NOMO-1 (cell line): ENCODE data around the gene RPS28.
"Not testable (repeated sequence)": the region's sequence is repeated elsewhere in the genome, so short reads cannot be mapped to it uniquely, and the experiment has no call there.

Experiments
- DNase-seq, 2 experiments: peaks; one replicate each; lab custom pipeline; 2025; ENCODE audit not compliant: unreplicated experiment in 2 of 2; lab: John Stamatoyannopoulos, UW

RPS28 gene

DNA sequence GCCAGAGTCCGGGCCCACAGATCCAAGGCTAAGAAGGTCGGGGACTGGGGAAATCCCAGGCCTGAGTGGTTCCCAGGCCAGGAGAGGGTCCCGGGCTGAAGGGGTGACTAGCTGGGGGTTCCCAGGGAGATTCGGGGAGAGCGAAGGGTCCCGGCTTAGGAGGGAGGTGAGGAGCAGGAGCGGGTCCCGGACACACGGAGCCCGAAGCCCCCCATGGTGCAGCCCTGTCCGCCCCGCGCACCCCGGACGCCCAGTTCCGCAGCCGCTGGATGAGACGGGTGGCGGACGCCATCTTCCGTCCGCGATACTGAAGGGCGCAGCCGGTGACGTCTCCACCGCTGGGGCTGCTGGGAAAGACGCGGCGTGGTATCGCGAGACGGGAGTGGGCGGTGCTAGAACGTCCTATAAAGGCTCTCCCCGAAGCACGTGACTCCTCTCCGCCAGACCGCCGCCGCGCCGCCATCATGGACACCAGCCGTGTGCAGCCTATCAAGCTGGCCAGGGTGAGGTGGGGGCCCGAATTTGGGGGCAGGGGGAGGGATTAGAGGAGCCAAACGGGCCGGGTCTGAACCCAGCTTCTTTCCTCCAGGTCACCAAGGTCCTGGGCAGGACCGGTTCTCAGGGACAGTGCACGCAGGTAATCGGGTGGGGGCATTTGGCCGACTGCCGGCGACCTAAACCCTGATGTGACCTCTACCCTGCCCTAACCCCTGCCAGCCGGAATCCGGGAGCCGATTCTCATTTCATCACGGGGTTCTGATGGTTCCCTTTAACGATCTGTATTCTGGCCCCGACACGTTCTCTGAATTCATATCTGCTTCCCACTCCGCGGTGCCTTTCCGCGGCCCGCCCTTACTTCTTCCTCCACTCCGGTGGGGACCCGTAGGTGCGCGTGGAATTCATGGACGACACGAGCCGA, at the start of gene RPS28, which contains the start of gene NDUFA7:
TSS of gene RPS28 (plus strand) at position 430 of the 919 bp plus-strand sequence. CDS start at position 465, 35 bp downstream.
TSS of gene NDUFA7 (minus strand) at position 309 of the 919 bp plus-strand sequence. CDS start at position 292, 17 bp downstream.
- DNase-seq, result peak; percentile 87

DNA sequence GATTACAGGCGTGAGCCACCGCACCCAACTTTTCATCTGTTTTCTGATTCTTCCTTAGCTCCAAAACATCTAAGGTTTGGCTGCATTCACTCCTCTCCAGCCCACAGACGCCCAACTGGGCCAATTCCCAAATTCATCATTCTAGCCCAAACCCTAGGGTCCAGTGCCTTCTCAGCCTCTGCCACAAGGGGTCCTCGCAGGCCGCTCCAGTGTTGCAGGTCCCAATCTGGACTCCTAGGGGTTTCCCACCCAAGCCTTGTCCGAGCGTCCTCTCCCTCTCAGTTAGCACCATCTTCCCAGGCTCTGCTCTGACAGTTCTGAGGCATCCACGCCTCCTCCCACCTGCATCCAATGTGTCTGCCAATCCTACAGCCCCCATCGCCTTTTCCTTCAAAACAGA, 44.8 kb upstream of the RPS28 start:
- DNase-seq, result not testable (repeated sequence)

DNA sequence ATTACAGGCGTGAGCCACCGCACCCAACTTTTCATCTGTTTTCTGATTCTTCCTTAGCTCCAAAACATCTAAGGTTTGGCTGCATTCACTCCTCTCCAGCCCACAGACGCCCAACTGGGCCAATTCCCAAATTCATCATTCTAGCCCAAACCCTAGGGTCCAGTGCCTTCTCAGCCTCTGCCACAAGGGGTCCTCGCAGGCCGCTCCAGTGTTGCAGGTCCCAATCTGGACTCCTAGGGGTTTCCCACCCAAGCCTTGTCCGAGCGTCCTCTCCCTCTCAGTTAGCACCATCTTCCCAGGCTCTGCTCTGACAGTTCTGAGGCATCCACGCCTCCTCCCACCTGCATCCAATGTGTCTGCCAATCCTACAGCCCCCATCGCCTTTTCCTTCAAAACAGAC, 30.0 kb upstream of the RPS28 start:
- not testable (repeated sequence) for DNase-seq

DNA sequence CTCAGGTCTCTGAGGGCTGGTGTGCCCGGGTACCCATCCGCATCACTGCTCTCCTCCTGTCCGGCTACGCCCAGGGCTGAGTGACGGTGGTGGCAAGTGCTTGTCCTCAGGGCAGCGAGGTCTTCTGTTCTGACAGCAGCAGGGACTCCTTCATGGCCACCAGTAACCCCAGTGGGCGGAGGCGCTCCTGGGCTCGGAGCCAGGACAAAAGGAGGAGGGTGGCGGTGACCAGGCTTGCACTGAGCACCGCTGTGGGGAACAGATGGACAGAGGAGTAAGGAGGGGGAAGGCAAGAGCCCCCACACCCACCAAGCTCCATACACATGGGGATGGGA, 19.0 kb upstream of the RPS28 start:
- DNase-seq, result no peak

DNA sequence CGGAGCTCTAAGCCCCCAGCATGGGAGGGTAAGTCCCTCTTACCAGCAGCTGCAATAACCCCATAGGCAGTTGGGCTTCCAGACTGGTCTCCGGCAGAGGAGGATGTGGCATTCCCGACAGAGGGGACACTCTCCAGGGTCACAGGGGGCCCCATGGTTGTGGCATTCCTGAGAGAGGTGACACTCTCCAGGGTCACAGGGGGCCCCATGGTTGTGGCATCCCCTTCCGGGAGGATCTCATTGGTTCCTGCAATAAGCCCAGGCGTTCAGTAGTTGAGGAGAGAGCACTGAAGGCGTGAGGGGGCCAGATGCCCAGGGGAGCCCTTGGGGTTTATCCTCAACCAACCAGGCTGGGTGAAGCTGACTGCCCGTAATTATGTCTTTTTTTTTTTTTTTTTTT, 18.6 kb upstream of the RPS28 start:
- no peak for DNase-seq

DNA sequence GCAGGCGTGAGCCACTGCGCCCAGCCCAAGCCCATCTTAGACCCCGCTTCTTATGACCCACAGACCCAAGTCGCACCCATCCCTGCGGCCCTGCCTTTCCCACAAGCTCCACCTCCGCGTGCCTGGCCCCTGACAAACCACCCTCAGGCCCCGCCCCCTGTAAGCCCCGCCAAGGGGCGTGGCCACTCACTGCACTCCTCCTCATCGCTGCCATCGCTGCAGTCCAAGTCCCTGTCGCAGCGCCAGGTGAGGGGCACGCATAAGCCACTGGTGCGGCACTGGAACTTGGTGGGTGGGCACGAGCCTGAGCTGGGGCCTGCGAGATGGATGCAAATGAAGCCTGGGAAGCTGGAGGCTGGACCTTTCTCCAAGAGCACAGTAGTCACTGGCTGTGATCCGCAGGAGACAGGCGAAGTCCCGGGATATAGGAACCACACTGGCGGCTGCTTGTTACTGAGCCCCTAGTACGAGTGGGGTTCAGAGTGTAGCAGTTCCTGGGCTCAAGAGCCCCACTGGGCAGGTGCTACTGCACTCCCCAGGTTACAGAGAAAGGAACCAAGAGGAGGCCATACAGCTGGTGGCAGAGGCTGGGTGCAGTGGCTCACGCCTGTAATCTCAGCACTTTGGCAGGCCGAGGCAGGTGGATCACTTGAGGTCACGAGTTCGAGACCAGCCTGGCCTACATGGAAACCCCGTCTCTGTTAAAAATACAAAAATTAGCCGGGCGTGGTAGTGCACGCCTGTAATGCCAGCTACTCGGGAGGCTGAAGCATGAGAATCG, 16.3 kb upstream of the RPS28 start:
- DNase-seq, result no peak

DNA sequence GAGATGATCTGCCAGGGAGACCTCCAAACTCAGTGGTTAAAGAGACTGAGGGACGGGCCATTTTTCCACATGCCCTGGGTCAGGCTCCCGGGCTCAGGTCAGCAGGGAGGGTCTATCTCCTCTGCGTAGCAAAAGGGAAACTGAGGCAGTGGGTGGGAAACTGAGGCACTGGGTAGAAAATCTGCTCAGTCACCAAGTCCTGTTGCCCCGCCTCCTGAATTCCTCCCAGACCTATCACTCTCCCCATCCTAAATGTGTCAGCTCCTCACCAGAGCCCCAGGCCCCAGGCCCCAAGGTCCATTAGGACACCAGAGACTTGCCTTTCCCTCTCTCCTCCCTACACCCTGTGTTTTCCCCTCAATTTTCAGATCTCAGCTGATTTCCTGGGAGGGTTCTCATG, 15.5 kb upstream of the RPS28 start:
- DNase-seq, result no peak

DNA sequence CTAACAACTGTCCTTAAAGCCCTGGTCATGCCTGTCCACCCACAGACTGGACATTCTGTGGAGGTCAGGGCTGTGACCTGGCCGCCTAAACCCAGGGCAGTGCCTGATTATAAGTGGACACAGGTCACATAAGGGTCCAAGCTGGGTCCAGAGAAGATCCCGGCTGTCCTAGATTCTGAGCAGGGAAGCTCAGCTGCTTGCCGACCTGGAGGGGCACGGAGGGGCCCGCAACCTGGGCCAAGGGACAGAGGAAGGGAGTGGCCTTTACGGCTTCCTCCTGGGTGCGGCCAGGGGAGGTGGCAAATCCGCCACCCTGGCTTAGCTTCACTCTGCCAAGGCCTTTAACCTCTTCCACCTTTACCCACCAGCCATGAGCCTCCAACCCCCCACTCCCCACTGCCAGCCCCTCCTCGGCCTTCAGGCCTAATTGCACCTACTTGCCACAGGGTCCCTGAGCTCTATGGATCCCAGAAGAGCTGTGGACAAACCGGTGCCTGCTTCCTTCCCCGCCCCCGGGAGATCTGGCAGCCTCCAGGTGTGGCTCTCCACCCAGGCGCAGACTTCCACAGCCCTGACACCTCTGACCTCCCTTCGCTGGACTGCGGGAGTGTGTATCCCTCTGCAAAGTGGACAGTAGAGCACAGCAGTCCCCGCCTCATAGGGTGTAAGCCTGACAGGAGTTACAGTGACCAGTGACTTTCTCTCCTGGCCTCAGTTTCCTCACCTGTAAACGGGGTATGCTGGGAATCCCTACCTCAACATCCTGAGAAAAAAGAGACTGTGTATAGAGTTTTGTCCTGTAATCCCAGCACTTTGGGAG, 14.9 kb upstream of the RPS28 start:
- DNase-seq, result no peak

DNA sequence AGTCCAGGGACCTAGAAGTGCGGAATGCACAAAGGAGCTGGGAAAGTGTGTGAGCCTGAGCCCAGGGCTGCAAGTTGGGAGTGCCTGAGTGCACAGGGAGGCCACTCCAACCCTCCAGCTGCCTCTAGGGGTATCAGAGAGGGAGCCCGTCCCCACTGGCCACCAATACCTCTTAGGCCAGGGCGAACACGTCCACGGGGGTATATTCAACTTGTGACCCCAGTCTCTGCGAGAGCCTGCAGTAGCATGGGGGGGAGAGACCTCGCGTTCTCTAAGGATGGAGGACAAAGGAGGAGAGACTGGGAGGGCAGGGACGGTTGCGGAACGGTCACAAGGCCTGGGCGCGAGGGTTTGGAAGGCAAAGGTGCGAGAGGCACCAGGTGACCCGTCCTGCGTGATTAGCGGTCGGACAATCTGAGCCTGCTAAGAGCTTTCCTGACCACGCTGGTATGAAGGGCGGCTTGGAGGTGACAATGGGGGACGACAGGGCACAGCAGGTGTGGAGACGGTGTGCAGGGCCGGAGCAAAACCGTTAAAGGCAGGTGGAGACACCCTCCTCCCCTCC, 13.8 kb upstream of the RPS28 start:
- no peak for DNase-seq

DNA sequence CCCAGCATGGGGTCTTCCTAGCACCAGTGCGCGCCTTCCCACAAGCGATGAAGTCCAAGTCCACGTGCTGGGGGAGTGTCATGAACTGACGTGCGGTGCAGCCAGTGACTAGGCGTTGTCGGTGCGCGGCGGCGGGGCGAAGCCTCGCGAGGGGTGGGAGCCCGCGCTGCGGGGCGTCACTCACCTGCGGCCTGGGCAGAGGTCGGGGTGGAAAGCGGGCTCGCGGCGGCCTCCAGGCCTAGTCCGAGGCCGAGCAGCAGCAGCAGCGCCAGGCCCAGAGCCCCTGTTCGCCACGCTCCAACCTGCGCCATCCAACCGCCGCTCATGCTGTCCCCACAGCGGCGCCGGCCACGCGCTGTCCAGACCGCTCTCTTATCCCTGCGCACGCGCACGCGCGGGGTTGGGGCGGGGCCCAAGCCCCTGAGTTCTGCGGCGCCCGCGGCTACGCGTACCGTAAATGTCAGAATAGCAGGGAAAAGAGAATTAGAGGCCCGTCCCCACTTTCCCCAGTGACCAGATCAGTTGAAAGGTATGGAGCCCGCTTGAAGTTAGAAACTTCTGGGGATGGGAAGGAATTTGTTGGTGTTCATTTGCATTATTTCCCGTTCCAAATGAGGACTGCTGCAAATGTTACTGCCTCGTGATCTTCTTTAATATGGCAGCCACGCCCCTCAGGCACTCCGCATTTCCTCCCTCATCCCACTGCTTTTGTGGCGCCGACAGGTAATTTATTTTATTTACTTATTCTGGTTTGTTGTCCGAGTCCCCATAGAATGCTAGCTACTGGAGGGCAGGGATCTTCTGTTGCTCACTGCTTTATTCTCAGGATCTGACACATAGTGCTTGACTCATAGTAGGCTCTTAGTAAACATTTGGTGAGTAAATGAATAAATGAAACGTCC, 13.1 kb upstream of the RPS28 start, which contains the start of gene CD320:
TSS of gene CD320 (minus strand) at position 394 of the 902 bp plus-strand sequence. CDS start at position 326, 68 bp downstream.
- peak; percentile 82 to 85 for DNase-seq

DNA sequence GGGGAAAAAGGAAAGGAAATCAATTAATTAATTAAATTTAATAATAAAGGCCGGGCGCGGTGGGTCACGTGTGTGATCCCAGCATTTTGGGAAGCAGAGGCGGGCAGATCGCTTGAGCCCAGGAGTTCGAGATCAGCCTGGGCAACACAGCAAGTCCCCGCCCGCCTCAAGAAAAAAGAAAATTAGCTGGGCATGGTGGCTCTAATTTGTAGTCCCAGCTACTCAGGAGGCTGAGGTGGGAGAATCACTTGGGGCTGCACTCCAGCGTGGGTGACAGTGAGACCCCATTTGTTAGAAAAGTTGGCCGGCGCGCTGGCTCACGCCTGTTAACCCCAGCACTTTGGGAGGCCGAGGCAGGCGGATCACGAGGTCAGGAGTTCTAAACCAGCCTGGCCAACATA, 12.4 kb upstream of the RPS28 start:
- no peak for DNase-seq

DNA sequence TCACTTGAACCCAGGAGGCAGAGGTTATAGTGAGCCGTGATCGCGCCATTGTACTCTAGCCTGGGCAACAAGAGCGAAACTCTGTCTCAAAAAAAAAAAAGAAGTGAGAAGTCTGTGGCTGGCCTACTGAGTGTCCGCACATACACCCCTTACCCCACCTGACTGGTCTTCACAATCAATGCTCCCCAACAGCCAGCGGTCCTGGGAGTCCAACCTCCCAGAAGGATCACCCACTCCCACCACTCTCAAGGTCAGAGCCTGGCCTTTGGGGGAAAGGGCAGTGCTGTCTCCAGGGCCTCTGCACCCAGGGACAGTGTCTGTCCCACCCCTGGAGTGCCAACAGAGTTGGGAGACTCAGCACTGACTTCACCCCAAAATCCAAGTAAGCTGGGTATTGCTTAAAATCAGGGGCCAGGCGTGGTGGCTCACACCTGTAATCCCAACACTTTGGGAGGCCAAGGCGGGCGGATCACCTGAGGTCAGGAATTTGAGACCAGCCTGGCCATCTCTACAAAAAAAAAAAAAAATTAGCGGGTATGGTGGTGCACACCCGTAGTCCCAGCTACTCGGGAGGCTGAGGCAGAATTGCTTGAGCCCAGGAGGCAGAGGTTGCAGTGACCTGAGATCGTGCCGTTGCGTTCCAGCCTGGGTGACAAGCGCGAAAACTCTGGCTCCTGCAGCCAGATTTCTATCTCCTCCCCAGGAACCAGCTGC, 10.8 kb upstream of the RPS28 start:
- no peak for DNase-seq

DNA sequence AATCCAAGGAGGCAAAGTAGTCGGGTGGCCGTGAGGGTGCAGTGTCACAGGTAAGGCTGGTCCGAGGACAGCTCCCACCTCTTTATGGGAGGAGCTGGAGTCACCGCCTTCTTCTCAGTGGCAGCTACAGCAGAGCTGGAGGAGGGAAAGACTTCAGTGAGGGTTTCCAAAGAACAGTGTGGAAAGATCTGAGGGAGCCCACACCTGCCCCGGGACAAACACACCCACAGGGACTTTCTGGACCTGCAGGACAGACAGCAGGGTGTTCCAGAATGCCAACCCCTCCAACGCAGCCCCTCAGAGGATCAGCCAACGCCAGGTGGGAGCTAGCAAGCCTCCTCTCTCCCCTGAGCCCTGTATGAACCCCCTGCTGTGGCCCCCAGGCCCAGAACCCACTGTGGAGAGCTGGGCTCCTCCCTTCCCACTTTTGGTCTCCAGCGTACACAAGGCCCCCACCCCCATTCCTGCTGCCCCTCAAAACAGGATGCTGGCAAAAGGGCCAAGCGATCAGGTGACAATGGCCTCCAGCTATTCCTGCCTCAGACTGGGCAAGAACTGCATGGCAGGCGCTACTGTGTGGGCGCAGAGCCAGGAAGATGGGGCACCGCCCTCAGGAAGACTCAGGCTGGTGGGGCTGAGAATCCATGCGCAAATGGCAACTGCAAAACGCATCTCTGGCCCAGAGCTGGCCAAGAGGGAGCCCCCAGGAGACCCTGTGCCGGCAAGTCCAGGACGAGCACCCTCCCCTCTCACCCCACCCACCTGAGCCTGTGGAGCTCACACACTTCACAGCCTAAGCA, 9.6 kb upstream of the RPS28 start:
- DNase-seq, result no peak

DNA sequence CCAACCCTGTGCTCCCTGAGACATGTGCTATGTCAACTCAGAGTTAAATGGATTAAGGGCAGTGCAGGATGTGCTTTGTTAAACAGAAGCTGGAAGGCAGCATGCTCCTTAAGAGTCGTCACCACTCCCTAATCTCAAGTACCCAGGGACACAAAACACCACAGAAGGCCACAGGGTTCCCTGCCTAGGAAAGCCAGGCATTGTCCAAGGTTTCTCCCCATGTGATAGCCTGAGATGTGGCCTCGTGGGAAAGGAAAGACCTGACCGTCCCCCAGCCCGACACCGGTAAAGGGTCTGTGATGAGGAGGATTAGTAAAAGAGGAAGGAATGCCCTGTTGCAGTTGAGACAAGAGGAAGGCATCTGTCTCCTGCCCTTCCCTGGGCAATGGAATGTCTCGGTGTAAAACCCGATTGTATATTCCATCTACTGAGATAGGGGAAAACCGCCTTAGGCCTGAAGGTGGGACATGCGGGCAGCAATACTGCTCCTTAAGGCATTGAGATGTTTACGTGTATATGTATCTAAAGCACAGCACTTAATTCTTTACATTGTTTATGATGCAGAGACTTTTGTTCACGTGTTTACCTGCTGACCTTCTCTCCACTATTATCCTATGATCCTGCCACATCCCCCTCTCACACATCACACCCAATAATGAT, 6.2 kb upstream of the RPS28 start:
- DNase-seq, result not testable (repeated sequence)

DNA sequence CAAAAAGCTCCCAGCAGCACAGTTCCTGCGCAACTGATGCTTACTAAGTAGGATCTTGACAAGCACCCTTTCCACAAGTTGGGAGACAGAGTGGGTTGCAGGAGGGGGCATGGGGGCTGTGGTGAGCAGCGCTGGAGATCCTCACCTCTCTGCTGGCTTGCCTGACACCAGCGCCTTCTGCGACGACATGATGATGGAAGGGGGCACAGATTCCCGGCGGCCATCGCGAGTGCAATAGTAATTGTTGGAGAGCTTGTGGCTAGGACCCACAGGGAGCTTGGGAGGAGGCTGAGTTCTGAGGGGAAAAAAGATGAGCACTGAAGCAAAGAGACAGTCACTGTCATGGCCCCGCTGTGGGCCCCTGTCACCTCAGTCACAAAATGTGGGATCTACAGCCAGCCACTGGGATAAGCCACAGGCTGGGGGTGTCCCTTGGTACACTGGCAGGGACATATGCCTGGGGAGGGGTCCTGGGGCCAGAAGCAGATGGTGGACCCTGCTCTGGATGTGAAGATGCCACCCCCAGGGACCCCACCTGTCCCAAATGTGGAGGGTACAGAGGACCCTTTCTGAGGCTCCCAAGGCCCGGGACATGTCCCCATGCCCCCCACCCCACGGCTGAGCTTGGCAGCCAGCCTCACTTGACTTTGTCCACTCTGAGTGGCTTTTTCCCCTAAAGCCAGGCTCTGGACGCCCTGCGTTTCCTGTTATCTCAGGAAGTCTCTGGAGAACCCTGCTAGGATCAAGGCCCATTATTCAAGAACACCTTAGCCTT, 4.8 kb upstream of the RPS28 start:
- DNase-seq, result no peak

DNA sequence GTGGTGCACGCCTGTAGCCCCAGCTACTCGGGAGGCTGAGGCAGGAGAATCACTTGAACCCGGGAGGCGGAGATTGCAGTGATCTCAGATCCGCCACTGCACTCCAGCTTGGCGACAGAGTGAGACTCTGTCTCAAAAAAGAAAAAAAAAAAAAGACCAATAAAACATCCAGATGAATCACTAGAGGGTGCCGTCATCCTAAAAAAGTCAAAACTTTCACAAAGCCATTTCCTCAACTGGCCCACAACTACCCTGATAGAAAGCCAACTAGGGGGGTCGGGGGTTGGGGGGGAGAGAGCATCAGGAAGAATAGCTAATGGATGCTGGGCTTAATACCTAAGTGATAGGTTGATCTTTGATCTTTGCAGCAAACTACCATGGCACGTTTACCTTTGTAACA, 2.5 kb upstream of the RPS28 start:
- DNase-seq, result not testable (repeated sequence)
